Measurements from ENCODE around the gene UBP1. TPM values are rescaled to one million over a fixed set of nuclear protein-coding genes. Genes with fewer than 3 reads are reported as not detected.
"Not testable (repeated sequence)": the region's sequence is repeated elsewhere in the genome, so short reads cannot be mapped to it uniquely, and the experiment has no call there.

Gene UBP1
- total and polyA plus RNA-seq, 4 donors: 36.8 to 80.3 (median 69.3) TPM

GRCh38 chr3:33426068-33426467 lies 14.1 kb downstream of the UBP1 start:
- DNase-seq (ENCODE audit: low read depth in 4 of 6, low spot score in 6 of 6): peak in 3 of 6 donors; percentile 6 to 85 (median 66)

GRCh38 chr3:33425453-33425852 lies 14.8 kb downstream of the UBP1 start:
- H3K4me1 ChIP-seq (ENCODE audit: control insufficient read depth, insufficient read depth, low read length): no peaks in the 10 kb centered on the region
- no peaks in the 10 kb centered on the region for H3K9me3 ChIP-seq (ENCODE audit: control insufficient read depth, insufficient read depth, low read length)
- H3K36me3 ChIP-seq (ENCODE audit: control insufficient read depth, insufficient read depth, low read length): peaks cover 20% of the 10 kb centered on the region
- H3K27me3 ChIP-seq (ENCODE audit: control insufficient read depth, insufficient read depth, low read length): no peaks in the 10 kb centered on the region
- peak in 1 of 6 donors; percentile 6 for DNase-seq (ENCODE audit: low read depth in 4 of 6, low spot score in 6 of 6)
- no peak overlapping the region for H3K27ac ChIP-seq (ENCODE audit: low read depth, low read length)
- WGBS (ENCODE audit: insufficient coverage): 67% methylated on average over 1 of the region's 2 CpGs
- no peak overlapping the region for H3K4me3 ChIP-seq (ENCODE audit: low read depth, low read length)

More at GRCh38 chr3:33426068-33426467, 14.1 kb downstream of the UBP1 start:
- Histone ChIP-seq H3K9me3 (ENCODE audit: control insufficient read depth, insufficient read depth, low read length) (no peaks in the 10 kb centered on the region), H3K4me3 (ENCODE audit: low read depth, low read length) (no peak overlapping the region), H3K36me3 (ENCODE audit: control insufficient read depth, insufficient read depth, low read length) (peaks cover 18% of the 10 kb centered on the region), H3K27me3 (ENCODE audit: control insufficient read depth, insufficient read depth, low read length) (no peaks in the 10 kb centered on the region), H3K4me1 (ENCODE audit: control insufficient read depth, insufficient read depth, low read length) (no peaks in the 10 kb centered on the region), H3K27ac (ENCODE audit: low read depth, low read length) (no peak overlapping the region)
- WGBS (ENCODE audit: insufficient coverage): no CpG with 5 or more reads among the region's 1 CpG

- Histone ChIP-seq H3K4me3 (ENCODE audit: low read depth, low read length) (no peak overlapping the region), H3K36me3 (ENCODE audit: control insufficient read depth, insufficient read depth, low read length) (peaks cover 20% of the 10 kb centered on the region), H3K4me1 (ENCODE audit: control insufficient read depth, insufficient read depth, low read length) (no peaks in the 10 kb centered on the region), H3K27me3 (ENCODE audit: control insufficient read depth, insufficient read depth, low read length) (no peaks in the 10 kb centered on the region), H3K9me3 (ENCODE audit: control insufficient read depth, insufficient read depth, low read length) (no peaks in the 10 kb centered on the region), H3K27ac (ENCODE audit: low read depth, low read length) (no peak overlapping the region)
- DNase-seq (ENCODE audit: low read depth in 4 of 6, low spot score in 6 of 6): no peak
- 89% methylated on average over 3 of the region's 10 CpGs for WGBS (ENCODE audit: insufficient coverage)
These were observed 15.4 kb downstream of the UBP1 start for GRCh38 chr3:33424606-33425452.

- no peak overlapping the region for H3K27ac ChIP-seq (ENCODE audit: low read depth, low read length)
- no peak for DNase-seq (ENCODE audit: low read depth in 4 of 6, low spot score in 6 of 6)
- H3K4me1 ChIP-seq (ENCODE audit: control insufficient read depth, insufficient read depth, low read length): no peaks in the 10 kb centered on the region
- no peak overlapping the region for H3K4me3 ChIP-seq (ENCODE audit: low read depth, low read length)
- H3K36me3 ChIP-seq (ENCODE audit: control insufficient read depth, insufficient read depth, low read length): peaks cover 22% of the 10 kb centered on the region
- no peaks in the 10 kb centered on the region for H3K27me3 ChIP-seq (ENCODE audit: control insufficient read depth, insufficient read depth, low read length)
- H3K9me3 ChIP-seq (ENCODE audit: control insufficient read depth, insufficient read depth, low read length): no peaks in the 10 kb centered on the region
- WGBS (ENCODE audit: insufficient coverage): 100% methylated on average over 2 of the region's 2 CpGs
These were observed 19.2 kb downstream of the UBP1 start for GRCh38 chr3:33420966-33421365.

- H3K9me3 ChIP-seq (ENCODE audit: control insufficient read depth, insufficient read depth, low read length): no peaks in the 10 kb centered on the region
- DNase-seq (ENCODE audit: low read depth in 4 of 6, low spot score in 6 of 6): no peak
- no peak overlapping the region for H3K4me3 ChIP-seq (ENCODE audit: low read depth, low read length)
- H3K36me3 ChIP-seq (ENCODE audit: control insufficient read depth, insufficient read depth, low read length): peaks cover 25% of the 10 kb centered on the region
- no CpG with 5 or more reads among the region's 1 CpG for WGBS (ENCODE audit: insufficient coverage)
- no peaks in the 10 kb centered on the region for H3K27me3 ChIP-seq (ENCODE audit: control insufficient read depth, insufficient read depth, low read length)
- no peaks in the 10 kb centered on the region for H3K4me1 ChIP-seq (ENCODE audit: control insufficient read depth, insufficient read depth, low read length)
- no peak overlapping the region for H3K27ac ChIP-seq (ENCODE audit: low read depth, low read length)
These were observed 20.3 kb downstream of the UBP1 start for GRCh38 chr3:33419948-33420347.

GRCh38 chr3:33417066-33417673 lies 23.0 kb downstream of the UBP1 start:
- DNase-seq (ENCODE audit: low read depth in 4 of 6, low spot score in 6 of 6): no peak
- no peaks in the 10 kb centered on the region for H3K4me1 ChIP-seq (ENCODE audit: control insufficient read depth, insufficient read depth, low read length)
- peaks cover 19% of the 10 kb centered on the region for H3K36me3 ChIP-seq (ENCODE audit: control insufficient read depth, insufficient read depth, low read length)
- H3K4me3 ChIP-seq (ENCODE audit: low read depth, low read length): no peak overlapping the region
- H3K9me3 ChIP-seq (ENCODE audit: control insufficient read depth, insufficient read depth, low read length): no peaks in the 10 kb centered on the region
- no peaks in the 10 kb centered on the region for H3K27me3 ChIP-seq (ENCODE audit: control insufficient read depth, insufficient read depth, low read length)
- H3K27ac ChIP-seq (ENCODE audit: low read depth, low read length): no peak overlapping the region
- 100% methylated on average over 1 of the region's 3 CpGs for WGBS (ENCODE audit: insufficient coverage)

- not testable (repeated sequence) for H3K4me3 ChIP-seq (ENCODE audit: low read depth, low read length); H3K9me3 ChIP-seq (ENCODE audit: control insufficient read depth, insufficient read depth, low read length); DNase-seq (ENCODE audit: low read depth in 4 of 6, low spot score in 6 of 6); H3K27ac ChIP-seq (ENCODE audit: low read depth, low read length); H3K4me1 ChIP-seq (ENCODE audit: control insufficient read depth, insufficient read depth, low read length); H3K27me3 ChIP-seq (ENCODE audit: control insufficient read depth, insufficient read depth, low read length)
- 100% methylated on average over 1 of the region's 3 CpGs for WGBS (ENCODE audit: insufficient coverage)
- peaks cover 19% of the 10 kb centered on the region for H3K36me3 ChIP-seq (ENCODE audit: control insufficient read depth, insufficient read depth, low read length)
These were observed 29.4 kb downstream of the UBP1 start for GRCh38 chr3:33410816-33411215.

- Histone ChIP-seq H3K9me3 (ENCODE audit: control insufficient read depth, insufficient read depth, low read length) (no peaks in the 10 kb centered on the region), H3K4me1 (ENCODE audit: control insufficient read depth, insufficient read depth, low read length) (no peaks in the 10 kb centered on the region), H3K27ac (ENCODE audit: low read depth, low read length) (no peak overlapping the region), H3K4me3 (ENCODE audit: low read depth, low read length) (no peak overlapping the region), H3K27me3 (ENCODE audit: control insufficient read depth, insufficient read depth, low read length) (no peaks in the 10 kb centered on the region), H3K36me3 (ENCODE audit: control insufficient read depth, insufficient read depth, low read length) (peaks cover 27% of the 10 kb centered on the region)
- WGBS (ENCODE audit: insufficient coverage): 93% methylated on average over 2 of the region's 6 CpGs
- DNase-seq (ENCODE audit: low read depth in 4 of 6, low spot score in 6 of 6): no peak
These were observed 36.4 kb downstream of the UBP1 start for GRCh38 chr3:33403756-33404155.

- H3K4me1 ChIP-seq (ENCODE audit: control insufficient read depth, insufficient read depth, low read length): no peaks in the 10 kb centered on the region
- WGBS (ENCODE audit: insufficient coverage): 93% methylated on average over 1 of the region's 3 CpGs
- no peak overlapping the region for H3K4me3 ChIP-seq (ENCODE audit: low read depth, low read length)
- H3K9me3 ChIP-seq (ENCODE audit: control insufficient read depth, insufficient read depth, low read length): no peaks in the 10 kb centered on the region
- H3K27me3 ChIP-seq (ENCODE audit: control insufficient read depth, insufficient read depth, low read length): no peaks in the 10 kb centered on the region
- DNase-seq (ENCODE audit: low read depth in 4 of 6, low spot score in 6 of 6): no peak
- H3K36me3 ChIP-seq (ENCODE audit: control insufficient read depth, insufficient read depth, low read length): peaks cover 26% of the 10 kb centered on the region
- H3K27ac ChIP-seq (ENCODE audit: low read depth, low read length): no peak overlapping the region
These were observed 37.3 kb downstream of the UBP1 start for GRCh38 chr3:33402936-33403335.

- Histone ChIP-seq H3K36me3 (ENCODE audit: control insufficient read depth, insufficient read depth, low read length) (peaks cover 30% of the 10 kb centered on the region), H3K27ac (ENCODE audit: low read depth, low read length) (no peak overlapping the region), H3K4me1 (ENCODE audit: control insufficient read depth, insufficient read depth, low read length) (no peaks in the 10 kb centered on the region), H3K27me3 (ENCODE audit: control insufficient read depth, insufficient read depth, low read length) (no peaks in the 10 kb centered on the region), H3K9me3 (ENCODE audit: control insufficient read depth, insufficient read depth, low read length) (no peaks in the 10 kb centered on the region), H3K4me3 (ENCODE audit: low read depth, low read length) (no peak overlapping the region)
- DNase-seq (ENCODE audit: low read depth in 4 of 6, low spot score in 6 of 6): no peak
- 92% methylated on average over 2 of the region's 2 CpGs for WGBS (ENCODE audit: insufficient coverage)
These were observed 38.4 kb downstream of the UBP1 start for GRCh38 chr3:33401781-33402180.
